HEK293 (cell line): Measurements from ENCODE around the gene BEST2.

Experiments used
- CTCF ChIA-PET: fragments of 350-600 bp; formaldehyde crosslinking; extraction: SDS; loops from one replicate; lab custom pipeline; 2021; ENCODE audit warnings: antibody characterized with exemption; lab: Yijun Ruan, JAX
- POLR2A ChIA-PET: fragments of 300-600 bp; formaldehyde crosslinking; extraction: SDS; loops from one replicate; lab custom pipeline; 2020; ENCODE audit warnings: antibody characterized with exemption, inconsistent platforms; lab: Yijun Ruan, JAX
- H3K27ac ChIP-seq: fragments of 200-500 bp; sonication (Bioruptor generic); 2 replicates; pipeline ENCODE4 v1.5.1; 2014; ENCODE audit warnings: low read depth, low read length, control low read depth, inconsistent platforms; ENCODE audit errors: extremely low read depth
- H3K36me3 ChIP-seq, 2 experiments: fragments of 200-500 bp in 1 of 2; sonication (Bioruptor generic) in 1 of 2; 1 replicate in 1 of 2; 2 replicates in 1 of 2; pipeline ENCODE4 v1.5.1; 2014 to 2017; ENCODE audit warnings: inconsistent platforms in 2 of 2, low read length in 2 of 2; ENCODE audit not compliant: control insufficient read depth in 2 of 2, insufficient read depth in 1 of 2
- H3K4me1 ChIP-seq: fragments of 200-500 bp; sonication (Bioruptor generic); 2 replicates; pipeline ENCODE4 v1.5.1; 2014; ENCODE audit warnings: mild to moderate bottlenecking, low read length, inconsistent platforms; ENCODE audit not compliant: control insufficient read depth, insufficient read depth
- H3K4me3 ChIP-seq: 2 replicates; pipeline ENCODE4 v1.5.1; 2011; ENCODE audit warnings: low read depth, mild to moderate bottlenecking, control low read depth, low read length, moderate library complexity
- H3K9me3 ChIP-seq: fragments of 200-500 bp; sonication (Bioruptor generic); 2 replicates; pipeline ENCODE4 v1.5.1; 2014; ENCODE audit warnings: low read depth, low read length, inconsistent platforms; ENCODE audit not compliant: control insufficient read depth, insufficient read depth
- KLF9 ChIP-seq: fragments of 450-650 bp; formaldehyde crosslinking; IDR thresholded peaks from 2 replicates; pipeline ENCODE4 v1.5.1; 2016; ENCODE audit warnings: missing biosample characterization, missing genetic modification characterization, low read depth
- SP7 ChIP-seq: fragments of 450-650 bp; formaldehyde crosslinking; IDR thresholded peaks from 2 replicates; pipeline ENCODE4 v1.5.1; 2016; ENCODE audit warnings: missing biosample characterization, missing genetic modification characterization
- ZBTB7A ChIP-seq: fragments of 450-650 bp; formaldehyde crosslinking; IDR thresholded peaks from 2 replicates; pipeline ENCODE4 v1.5.1; 2016; ENCODE audit warnings: low read depth, missing biosample characterization, missing genetic modification characterization
- ZFP3 ChIP-seq: fragments of 450-650 bp; formaldehyde crosslinking; IDR thresholded peaks from 2 replicates; pipeline ENCODE4 v1.5.1; 2016; ENCODE audit warnings: low read depth, missing biosample characterization, missing genetic modification characterization
- ZNF121 ChIP-seq: fragments of 450-650 bp; formaldehyde crosslinking; IDR thresholded peaks from 2 replicates; pipeline ENCODE4 v1.5.1; 2016; ENCODE audit warnings: missing biosample characterization, missing genetic modification characterization
- ZNF132 ChIP-seq: fragments of 450-650 bp; formaldehyde crosslinking; IDR thresholded peaks from 2 replicates; pipeline ENCODE4 v1.5.1; 2017; ENCODE audit warnings: missing biosample characterization, missing genetic modification characterization, borderline replicate concordance
- ZNF140 ChIP-seq: fragments of 450-650 bp; formaldehyde crosslinking; IDR thresholded peaks from 2 replicates; pipeline ENCODE4 v1.5.1; 2016; ENCODE audit warnings: missing biosample characterization, missing genetic modification characterization
- ZNF184 ChIP-seq: fragments of 450-650 bp; IDR thresholded peaks from 2 replicates; pipeline ENCODE4 v1.5.1; 2018; ENCODE audit warnings: missing biosample characterization, mild to moderate bottlenecking, missing genetic modification characterization
- ZNF302 ChIP-seq: fragments of 450-650 bp; formaldehyde crosslinking; IDR thresholded peaks from 2 replicates; pipeline ENCODE4 v1.5.1; 2016; ENCODE audit warnings: missing biosample characterization, missing genetic modification characterization, low read depth
- ZNF354C ChIP-seq: fragments of 450-650 bp; formaldehyde crosslinking; IDR thresholded peaks from 2 replicates; pipeline ENCODE4 v1.5.1; 2016; ENCODE audit warnings: missing biosample characterization, missing genetic modification characterization, low read depth, borderline replicate concordance
- ZNF37A ChIP-seq: fragments of 450-650 bp; IDR thresholded peaks from 2 replicates; pipeline ENCODE4 v1.5.1; 2018; ENCODE audit warnings: missing biosample characterization, missing genetic modification characterization
- ZNF426 ChIP-seq: fragments of 450-650 bp; formaldehyde crosslinking; IDR thresholded peaks from 2 replicates; pipeline ENCODE4 v1.5.1; 2017; ENCODE audit warnings: missing biosample characterization, missing genetic modification characterization, mild to moderate bottlenecking, inconsistent platforms, moderate library complexity
- ZNF529 ChIP-seq: fragments of 450-650 bp; formaldehyde crosslinking; IDR thresholded peaks from 2 replicates; pipeline ENCODE4 v1.5.1; 2017; ENCODE audit warnings: missing genetic modification characterization, missing biosample characterization; ENCODE audit not compliant: insufficient replicate concordance
- ZNF555 ChIP-seq: fragments of 450-650 bp; formaldehyde crosslinking; conservative IDR thresholded peaks from 2 replicates; pipeline ENCODE4 v1.5.1; 2017; ENCODE audit warnings: missing biosample characterization, mild to moderate bottlenecking, missing genetic modification characterization, inconsistent platforms
- ZNF660 ChIP-seq: fragments of 450-650 bp; IDR thresholded peaks from 2 replicates; pipeline ENCODE4 v1.5.1; 2018; ENCODE audit warnings: missing biosample characterization, mild to moderate bottlenecking, missing genetic modification characterization
- ZNF747 ChIP-seq: fragments of 450-650 bp; formaldehyde crosslinking; IDR thresholded peaks from 2 replicates; pipeline ENCODE4 v1.5.1; 2016; ENCODE audit warnings: missing biosample characterization, missing genetic modification characterization
- ZNF791 ChIP-seq: fragments of 450-650 bp; formaldehyde crosslinking; IDR thresholded peaks from 2 replicates; pipeline ENCODE4 v1.5.1; 2016; ENCODE audit warnings: missing biosample characterization, missing genetic modification characterization
- ZNF830 ChIP-seq: fragments of 450-650 bp; IDR thresholded peaks from 2 replicates; pipeline ENCODE4 v1.5.0; 2018; ENCODE audit warnings: missing biosample characterization, missing genetic modification characterization, low read depth, mild to moderate bottlenecking, moderate library complexity
- TF ChIP-seq, protein P1 (sequence below): fragments of 450-650 bp; formaldehyde crosslinking; conservative IDR thresholded peaks from 2 replicates; pipeline ENCODE4 v1.5.1; 2016; ENCODE audit warnings: low read depth, missing biosample characterization, missing genetic modification characterization
- TF ChIP-seq, protein P2 (sequence below): fragments of 450-650 bp; formaldehyde crosslinking; IDR thresholded peaks from 2 replicates; pipeline ENCODE4 v1.5.1; 2016; ENCODE audit warnings: missing biosample characterization, missing genetic modification characterization
- TF ChIP-seq, protein P3 (sequence below): fragments of 450-650 bp; formaldehyde crosslinking; IDR thresholded peaks from 2 replicates; pipeline ENCODE4 v1.5.1; 2016; ENCODE audit warnings: missing biosample characterization, missing genetic modification characterization
- TF ChIP-seq, protein P4 (sequence below): fragments of 450-650 bp; formaldehyde crosslinking; IDR thresholded peaks from 2 replicates; pipeline ENCODE4 v1.5.1; 2016; ENCODE audit warnings: missing biosample characterization, missing genetic modification characterization

The BEST2 gene

DNA sequence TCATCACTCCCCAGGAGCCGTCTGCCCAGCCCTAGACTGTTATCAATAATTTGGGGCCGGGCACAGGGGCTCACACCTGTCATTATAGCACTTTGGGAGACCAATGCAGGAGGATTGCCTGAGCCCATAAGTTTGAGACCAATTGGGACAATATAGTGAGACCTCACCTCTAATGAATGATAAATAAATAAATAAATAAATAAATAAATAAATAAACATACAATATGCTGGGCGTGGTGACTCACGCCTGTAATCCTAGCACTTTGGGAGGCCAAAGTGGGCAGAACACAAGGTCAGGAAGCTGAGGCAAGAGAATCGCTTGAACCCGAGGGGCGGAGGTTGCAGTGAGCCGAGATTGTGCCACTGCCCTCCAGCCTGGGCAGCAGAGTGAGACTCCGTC lies 38.3 kb upstream of the BEST2 start (continued):
- TF ChIP-seq ZNF121 (0 out of 2 replicates have a peak, but pooled peaks have one; percentile 19), ZNF354C (tag by site-specific recombination) (0 out of 2 replicates have a peak, but pooled peaks have one; percentile 62), ZNF426 (tag by site-specific recombination) (peak; percentile 55), ZNF140 (tag by site-specific recombination) (peak; percentile 36; the same call in 1 of the 2 replicates)
- TF ChIP-seq, protein P1, sequence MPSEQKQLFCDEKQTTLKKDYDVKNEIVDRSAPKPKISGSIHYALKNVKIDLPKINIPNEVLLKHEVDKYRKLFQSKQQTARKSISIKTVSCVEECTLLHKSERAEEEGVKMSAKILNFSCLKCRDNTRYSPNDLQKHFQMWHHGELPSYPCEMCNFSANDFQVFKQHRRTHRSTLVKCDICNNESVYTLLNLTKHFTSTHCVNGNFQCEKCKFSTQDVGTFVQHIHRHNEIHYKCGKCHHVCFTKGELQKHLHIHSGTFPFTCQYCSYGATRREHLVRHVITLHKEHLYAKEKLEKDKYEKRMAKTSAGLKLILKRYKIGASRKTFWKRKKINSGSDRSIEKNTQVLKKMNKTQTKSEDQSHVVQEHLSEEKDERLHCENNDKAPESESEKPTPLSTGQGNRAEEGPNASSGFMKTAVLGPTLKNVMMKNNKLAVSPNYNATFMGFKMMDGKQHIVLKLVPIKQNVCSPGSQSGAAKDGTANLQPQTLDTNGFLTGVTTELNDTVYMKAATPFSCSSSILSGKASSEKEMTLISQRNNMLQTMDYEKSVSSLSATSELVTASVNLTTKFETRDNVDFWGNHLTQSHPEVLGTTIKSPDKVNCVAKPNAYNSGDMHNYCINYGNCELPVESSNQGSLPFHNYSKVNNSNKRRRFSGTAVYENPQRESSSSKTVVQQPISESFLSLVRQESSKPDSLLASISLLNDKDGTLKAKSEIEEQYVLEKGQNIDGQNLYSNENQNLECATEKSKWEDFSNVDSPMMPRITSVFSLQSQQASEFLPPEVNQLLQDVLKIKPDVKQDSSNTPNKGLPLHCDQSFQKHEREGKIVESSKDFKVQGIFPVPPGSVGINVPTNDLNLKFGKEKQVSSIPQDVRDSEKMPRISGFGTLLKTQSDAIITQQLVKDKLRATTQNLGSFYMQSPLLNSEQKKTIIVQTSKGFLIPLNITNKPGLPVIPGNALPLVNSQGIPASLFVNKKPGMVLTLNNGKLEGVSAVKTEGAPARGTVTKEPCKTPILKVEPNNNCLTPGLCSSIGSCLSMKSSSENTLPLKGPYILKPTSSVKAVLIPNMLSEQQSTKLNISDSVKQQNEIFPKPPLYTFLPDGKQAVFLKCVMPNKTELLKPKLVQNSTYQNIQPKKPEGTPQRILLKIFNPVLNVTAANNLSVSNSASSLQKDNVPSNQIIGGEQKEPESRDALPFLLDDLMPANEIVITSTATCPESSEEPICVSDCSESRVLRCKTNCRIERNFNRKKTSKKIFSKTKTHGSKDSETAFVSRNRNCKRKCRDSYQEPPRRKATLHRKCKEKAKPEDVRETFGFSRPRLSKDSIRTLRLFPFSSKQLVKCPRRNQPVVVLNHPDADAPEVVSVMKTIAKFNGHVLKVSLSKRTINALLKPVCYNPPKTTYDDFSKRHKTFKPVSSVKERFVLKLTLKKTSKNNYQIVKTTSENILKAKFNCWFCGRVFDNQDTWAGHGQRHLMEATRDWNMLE (tag by site-specific recombination), result peak; percentile 73

DNA sequence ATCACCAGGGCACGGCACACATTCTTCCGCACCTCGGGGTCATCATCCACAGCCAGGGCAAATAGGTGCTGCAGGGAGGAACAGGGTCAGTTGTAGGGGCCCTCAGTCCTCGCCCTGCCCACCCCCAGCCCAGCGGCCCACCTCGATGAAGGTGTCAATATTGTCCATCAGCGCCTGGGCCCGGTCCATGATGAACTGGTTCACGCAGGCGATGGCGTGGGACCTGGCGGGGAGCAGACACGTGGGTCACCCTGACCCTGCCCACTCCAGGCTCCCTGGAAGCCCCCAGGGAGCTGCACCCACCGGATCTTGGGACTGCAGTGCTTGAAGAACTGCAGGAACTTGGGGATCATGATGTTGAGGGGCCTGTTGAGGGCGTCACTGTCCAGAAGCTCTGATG lies 36.5 kb upstream of the BEST2 start:
- H3K27ac ChIP-seq, result no peak overlapping the region
- ChIA-PET POLR2A (no interaction called here), CTCF (interaction anchor here (0.6 to 3.4 kb wide), 4 partner anchors 43 to 131 kb away, joined by 3 to 15 read pairs (median 4); no protein-coding TSS in a partner anchor)
- H3K4me3 ChIP-seq, result no peak overlapping the region
- TF ChIP-seq KLF9 (tag by site-specific recombination) (no peak), ZNF747 (no peak), ZBTB7A (tag by site-specific recombination) (no peak), ZFP3 (tag by site-specific recombination) (no peak), ZNF529 (tag by site-specific recombination) (no peak), ZNF830 (tag by site-specific recombination) (no peak), ZNF302 (tag by site-specific recombination) (no peak), ZNF184 (tag by site-specific recombination) (no peak), ZNF132 (tag by site-specific recombination) (no peak), ZNF555 (tag by site-specific recombination) (no peak), SP7 (tag by site-specific recombination) (no peak), ZNF660 (tag by site-specific recombination) (no peak), ZNF37A (tag by site-specific recombination) (no peak), ZNF791 (tag by site-specific recombination) (no peak)
- TF ChIP-seq, protein P2, sequence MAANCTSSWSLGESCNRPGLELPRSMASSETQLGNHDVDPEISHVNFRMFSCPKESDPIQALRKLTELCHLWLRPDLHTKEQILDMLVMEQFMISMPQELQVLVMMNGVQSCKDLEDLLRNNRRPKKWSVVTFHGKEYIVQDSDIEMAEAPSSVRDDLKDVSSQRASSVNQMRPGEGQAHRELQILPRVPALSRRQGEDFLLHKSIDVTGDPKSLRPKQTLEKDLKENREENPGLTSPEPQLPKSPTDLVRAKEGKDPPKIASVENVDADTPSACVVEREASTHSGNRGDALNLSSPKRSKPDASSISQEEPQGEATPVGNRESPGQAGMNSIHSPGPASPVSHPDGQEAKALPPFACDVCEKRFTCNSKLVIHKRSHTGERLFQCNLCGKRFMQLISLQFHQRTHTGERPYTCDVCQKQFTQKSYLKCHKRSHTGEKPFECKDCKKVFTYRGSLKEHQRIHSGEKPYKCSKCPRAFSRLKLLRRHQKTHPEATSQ (tag by site-specific recombination), result no peak
- TF ChIP-seq, protein P3, sequence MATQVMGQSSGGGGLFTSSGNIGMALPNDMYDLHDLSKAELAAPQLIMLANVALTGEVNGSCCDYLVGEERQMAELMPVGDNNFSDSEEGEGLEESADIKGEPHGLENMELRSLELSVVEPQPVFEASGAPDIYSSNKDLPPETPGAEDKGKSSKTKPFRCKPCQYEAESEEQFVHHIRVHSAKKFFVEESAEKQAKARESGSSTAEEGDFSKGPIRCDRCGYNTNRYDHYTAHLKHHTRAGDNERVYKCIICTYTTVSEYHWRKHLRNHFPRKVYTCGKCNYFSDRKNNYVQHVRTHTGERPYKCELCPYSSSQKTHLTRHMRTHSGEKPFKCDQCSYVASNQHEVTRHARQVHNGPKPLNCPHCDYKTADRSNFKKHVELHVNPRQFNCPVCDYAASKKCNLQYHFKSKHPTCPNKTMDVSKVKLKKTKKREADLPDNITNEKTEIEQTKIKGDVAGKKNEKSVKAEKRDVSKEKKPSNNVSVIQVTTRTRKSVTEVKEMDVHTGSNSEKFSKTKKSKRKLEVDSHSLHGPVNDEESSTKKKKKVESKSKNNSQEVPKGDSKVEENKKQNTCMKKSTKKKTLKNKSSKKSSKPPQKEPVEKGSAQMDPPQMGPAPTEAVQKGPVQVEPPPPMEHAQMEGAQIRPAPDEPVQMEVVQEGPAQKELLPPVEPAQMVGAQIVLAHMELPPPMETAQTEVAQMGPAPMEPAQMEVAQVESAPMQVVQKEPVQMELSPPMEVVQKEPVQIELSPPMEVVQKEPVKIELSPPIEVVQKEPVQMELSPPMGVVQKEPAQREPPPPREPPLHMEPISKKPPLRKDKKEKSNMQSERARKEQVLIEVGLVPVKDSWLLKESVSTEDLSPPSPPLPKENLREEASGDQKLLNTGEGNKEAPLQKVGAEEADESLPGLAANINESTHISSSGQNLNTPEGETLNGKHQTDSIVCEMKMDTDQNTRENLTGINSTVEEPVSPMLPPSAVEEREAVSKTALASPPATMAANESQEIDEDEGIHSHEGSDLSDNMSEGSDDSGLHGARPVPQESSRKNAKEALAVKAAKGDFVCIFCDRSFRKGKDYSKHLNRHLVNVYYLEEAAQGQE (tag by site-specific recombination), result no peak
- TF ChIP-seq, protein P4, sequence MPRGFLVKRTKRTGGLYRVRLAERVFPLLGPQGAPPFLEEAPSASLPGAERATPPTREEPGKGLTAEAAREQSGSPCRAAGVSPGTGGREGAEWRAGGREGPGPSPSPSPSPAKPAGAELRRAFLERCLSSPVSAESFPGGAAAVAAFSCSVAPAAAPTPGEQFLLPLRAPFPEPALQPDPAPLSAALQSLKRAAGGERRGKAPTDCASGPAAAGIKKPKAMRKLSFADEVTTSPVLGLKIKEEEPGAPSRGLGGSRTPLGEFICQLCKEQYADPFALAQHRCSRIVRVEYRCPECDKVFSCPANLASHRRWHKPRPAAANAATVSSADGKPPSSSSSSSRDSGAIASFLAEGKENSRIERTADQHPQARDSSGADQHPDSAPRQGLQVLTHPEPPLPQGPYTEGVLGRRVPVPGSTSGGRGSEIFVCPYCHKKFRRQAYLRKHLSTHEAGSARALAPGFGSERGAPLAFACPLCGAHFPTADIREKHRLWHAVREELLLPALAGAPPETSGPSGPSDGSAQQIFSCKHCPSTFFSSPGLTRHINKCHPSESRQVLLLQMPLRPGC, result no peak
- H3K9me3 ChIP-seq, result no peaks in the 10 kb centered on the region
- H3K4me1 ChIP-seq, result no peaks in the 10 kb centered on the region
- H3K36me3 ChIP-seq, result peaks cover 53 to 94% of the 10 kb centered on the region in 2 experiments
